Measurements from ENCODE around the gene PDE6B. TPM values are rescaled to one million over a fixed set of nuclear protein-coding genes. Genes with fewer than 3 reads are reported as not detected.

PDE6B gene
- total RNA-seq, 1 donor, result not detected

DNA sequence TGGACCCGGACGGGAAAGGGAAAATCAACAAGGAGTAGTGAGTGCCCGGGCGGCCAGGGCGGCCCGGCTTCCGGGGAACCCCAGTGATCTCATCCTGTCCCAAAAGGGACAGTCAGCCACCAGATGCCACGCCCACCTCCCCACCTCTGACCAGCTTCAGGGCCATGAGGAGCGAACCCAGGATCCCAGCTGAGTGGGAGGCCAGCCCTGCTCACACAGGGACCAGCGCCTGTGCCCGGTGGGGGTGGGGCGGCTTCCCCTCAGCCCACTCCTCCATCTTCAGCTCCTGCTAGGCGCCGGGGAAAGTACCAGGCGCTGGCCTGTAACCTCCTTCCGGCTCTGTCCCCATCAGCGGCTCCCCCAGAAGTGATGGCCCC, 55.2 kb downstream of the PDE6B start:
- no peaks in the 10 kb centered on the region for H3K36me3 ChIP-seq (ENCODE audit: insufficient read depth, low read length)
- H3K27me3 ChIP-seq (ENCODE audit: insufficient read depth, low read length), result no peaks in the 10 kb centered on the region
- peak overlapping the region; percentile 67 for H3K4me3 ChIP-seq (ENCODE audit: insufficient read depth, low read length)
- DNase-seq (ENCODE audit: insufficient read length, low spot score, missing footprints), result peak; percentile 95
- peaks cover 12% of the 10 kb centered on the region for H3K4me1 ChIP-seq (ENCODE audit: insufficient read depth, low read length)
- peaks cover 11% of the 10 kb centered on the region for H4K20me1 ChIP-seq (ENCODE audit: insufficient read depth, low read length)
- H3K4me2 ChIP-seq (ENCODE audit: insufficient read depth, low read length), result peak overlapping the region; percentile 79
- H3K27ac ChIP-seq (ENCODE audit: low read depth, low read length), result no peak overlapping the region
- no peaks in the 10 kb centered on the region for H3K9me3 ChIP-seq (ENCODE audit: low read depth, low read length)
- H3K79me2 ChIP-seq (ENCODE audit: insufficient read depth, low read length), result peaks cover 4% of the 10 kb centered on the region
- TF ChIP-seq, protein P1, sequence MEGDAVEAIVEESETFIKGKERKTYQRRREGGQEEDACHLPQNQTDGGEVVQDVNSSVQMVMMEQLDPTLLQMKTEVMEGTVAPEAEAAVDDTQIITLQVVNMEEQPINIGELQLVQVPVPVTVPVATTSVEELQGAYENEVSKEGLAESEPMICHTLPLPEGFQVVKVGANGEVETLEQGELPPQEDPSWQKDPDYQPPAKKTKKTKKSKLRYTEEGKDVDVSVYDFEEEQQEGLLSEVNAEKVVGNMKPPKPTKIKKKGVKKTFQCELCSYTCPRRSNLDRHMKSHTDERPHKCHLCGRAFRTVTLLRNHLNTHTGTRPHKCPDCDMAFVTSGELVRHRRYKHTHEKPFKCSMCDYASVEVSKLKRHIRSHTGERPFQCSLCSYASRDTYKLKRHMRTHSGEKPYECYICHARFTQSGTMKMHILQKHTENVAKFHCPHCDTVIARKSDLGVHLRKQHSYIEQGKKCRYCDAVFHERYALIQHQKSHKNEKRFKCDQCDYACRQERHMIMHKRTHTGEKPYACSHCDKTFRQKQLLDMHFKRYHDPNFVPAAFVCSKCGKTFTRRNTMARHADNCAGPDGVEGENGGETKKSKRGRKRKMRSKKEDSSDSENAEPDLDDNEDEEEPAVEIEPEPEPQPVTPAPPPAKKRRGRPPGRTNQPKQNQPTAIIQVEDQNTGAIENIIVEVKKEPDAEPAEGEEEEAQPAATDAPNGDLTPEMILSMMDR (IDR thresholded peaks at IDR 0.05; ENCODE audit: extremely low read depth, low read depth, low read length), result no peak
- H2AFZ ChIP-seq (ENCODE audit: low read length), result no peak overlapping the region

DNA sequence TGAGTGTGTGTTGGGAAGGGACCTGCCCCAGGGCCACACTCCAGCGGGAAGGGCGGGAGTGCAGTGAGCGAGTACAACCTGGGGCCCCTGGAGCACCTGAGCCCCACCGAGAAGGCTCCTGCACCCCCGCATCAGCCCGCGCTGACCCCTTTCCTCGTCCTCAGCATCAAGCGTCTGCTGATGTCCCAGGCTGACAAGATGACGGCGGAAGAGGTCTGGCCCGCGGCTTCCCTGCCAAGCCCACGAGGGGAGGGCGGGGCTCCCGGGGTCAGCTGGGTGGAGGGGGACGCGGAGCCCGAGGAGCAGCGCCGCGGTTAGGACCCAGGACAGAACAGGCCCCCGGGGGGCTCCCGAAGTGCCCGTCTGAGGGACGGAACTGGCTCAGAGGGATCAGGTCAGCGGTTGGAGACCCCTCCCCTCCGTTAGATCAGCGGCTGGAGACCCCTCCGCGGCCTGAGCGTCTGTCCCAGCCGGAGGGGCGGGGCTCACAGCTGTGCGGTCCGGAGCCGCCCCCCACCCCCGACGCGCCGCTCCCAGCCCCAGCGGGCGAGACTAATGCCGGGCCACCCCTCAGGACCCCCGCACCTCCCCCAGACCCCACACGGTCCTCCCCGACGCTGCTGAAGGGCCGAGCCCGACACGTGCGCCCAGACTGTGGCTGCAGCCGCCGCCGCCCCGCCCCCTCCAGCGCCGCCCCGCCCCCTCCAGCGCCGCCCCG, 55.7 kb downstream of the PDE6B start:
- H4K20me1 ChIP-seq (ENCODE audit: insufficient read depth, low read length), result peaks cover 11% of the 10 kb centered on the region
- H3K27ac ChIP-seq (ENCODE audit: low read depth, low read length), result no peak overlapping the region
- peak overlapping the region; percentile 35 for H2AFZ ChIP-seq (ENCODE audit: low read length)
- peak overlapping the region; percentile 79 for H3K4me2 ChIP-seq (ENCODE audit: insufficient read depth, low read length)
- no peaks in the 10 kb centered on the region for H3K27me3 ChIP-seq (ENCODE audit: insufficient read depth, low read length)
- peak; percentile 98 for DNase-seq (ENCODE audit: insufficient read length, low spot score, missing footprints)
- peaks cover 11% of the 10 kb centered on the region for H3K4me1 ChIP-seq (ENCODE audit: insufficient read depth, low read length)
- no peaks in the 10 kb centered on the region for H3K36me3 ChIP-seq (ENCODE audit: insufficient read depth, low read length)
- peak overlapping the region; percentile 67 for H3K4me3 ChIP-seq (ENCODE audit: insufficient read depth, low read length)
- H3K79me2 ChIP-seq (ENCODE audit: insufficient read depth, low read length), result no peaks in the 10 kb centered on the region
- H3K9me3 ChIP-seq (ENCODE audit: low read depth, low read length), result no peaks in the 10 kb centered on the region
- TF ChIP-seq, protein P1 (IDR thresholded peaks at IDR 0.05; ENCODE audit: extremely low read depth, low read depth, low read length), result no peak

DNA sequence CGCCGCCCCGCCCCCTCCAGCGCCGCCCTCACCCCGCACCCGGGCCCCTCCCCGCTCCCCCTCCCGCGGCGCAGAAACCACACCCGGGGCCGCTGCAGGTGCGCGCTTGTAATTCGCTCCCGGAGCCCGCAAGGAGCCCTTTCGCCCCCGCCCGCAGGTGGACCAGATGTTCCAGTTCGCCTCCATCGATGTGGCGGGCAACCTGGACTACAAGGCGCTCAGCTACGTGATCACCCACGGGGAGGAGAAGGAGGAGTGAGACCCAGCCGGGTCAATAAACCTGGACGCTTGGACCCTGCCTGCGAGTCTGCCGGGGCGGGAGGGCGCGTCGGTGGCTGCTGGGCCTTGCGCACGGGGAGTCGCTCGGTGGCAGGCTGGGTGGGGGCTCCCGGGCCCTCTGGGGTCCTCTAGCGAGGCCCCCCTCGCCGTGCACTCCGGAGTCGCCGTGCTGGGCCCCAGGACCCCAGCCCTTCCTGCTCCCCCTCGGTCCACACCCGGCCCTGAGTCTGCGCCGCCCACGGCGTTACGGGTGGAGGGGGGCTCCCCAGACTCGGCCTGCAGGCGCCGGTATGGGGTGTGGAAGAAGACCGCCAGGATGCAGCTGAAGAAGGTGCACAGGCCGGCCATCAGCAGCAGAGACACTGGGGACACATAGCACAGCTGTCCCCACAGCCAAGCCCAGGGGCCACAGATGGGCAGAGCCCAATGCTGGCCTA, 56.5 kb downstream of the PDE6B start:
- DNase-seq (ENCODE audit: insufficient read length, low spot score, missing footprints), result no peak
- Histone ChIP-seq H4K20me1 (ENCODE audit: insufficient read depth, low read length) (peaks cover 11% of the 10 kb centered on the region), H3K4me2 (ENCODE audit: insufficient read depth, low read length) (no peak overlapping the region), H3K9me3 (ENCODE audit: low read depth, low read length) (no peaks in the 10 kb centered on the region), H3K36me3 (ENCODE audit: insufficient read depth, low read length) (no peaks in the 10 kb centered on the region), H3K4me1 (ENCODE audit: insufficient read depth, low read length) (peaks cover 13% of the 10 kb centered on the region), H3K27ac (ENCODE audit: low read depth, low read length) (no peak overlapping the region), H3K4me3 (ENCODE audit: insufficient read depth, low read length) (no peak overlapping the region), H2AFZ (ENCODE audit: low read length) (no peak overlapping the region), H3K27me3 (ENCODE audit: insufficient read depth, low read length) (no peaks in the 10 kb centered on the region), H3K79me2 (ENCODE audit: insufficient read depth, low read length) (no peaks in the 10 kb centered on the region)
- TF ChIP-seq, protein P1 (IDR thresholded peaks at IDR 0.05; ENCODE audit: extremely low read depth, low read depth, low read length), result no peak

DNA sequence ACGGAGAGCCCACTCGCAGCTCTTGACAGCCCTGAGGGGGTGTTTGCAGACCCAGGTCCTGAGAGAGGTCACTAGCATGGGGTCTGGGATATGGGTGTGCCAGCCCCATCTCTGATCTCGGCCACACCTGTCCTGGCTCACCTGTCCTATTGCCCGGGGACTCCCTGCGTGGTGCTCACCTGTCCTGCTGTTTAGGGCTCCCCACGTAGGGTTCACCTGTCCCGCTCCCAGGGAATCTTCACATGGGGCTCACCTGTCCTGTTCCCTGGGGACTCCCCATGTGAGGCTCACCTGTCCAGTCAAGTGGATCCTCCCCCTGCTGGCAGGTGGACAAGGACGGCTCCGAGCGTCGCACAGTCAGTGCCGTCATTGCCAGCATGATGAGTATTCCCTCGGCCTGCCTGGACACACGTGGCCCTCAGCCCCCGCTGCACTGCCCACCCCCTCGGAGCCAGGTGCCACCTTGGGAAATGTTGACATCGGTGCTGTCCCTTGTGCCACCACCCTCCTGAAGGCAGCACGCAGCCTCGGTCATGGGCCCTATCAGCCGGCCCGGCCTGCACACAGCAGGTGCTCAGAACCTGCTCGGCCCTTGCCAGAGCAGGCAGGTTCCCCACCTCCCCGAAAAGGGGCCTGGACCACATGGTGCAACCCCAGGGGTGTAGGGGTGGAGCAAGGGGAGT, 57.3 kb downstream of the PDE6B start:
- Histone ChIP-seq H2AFZ (ENCODE audit: low read length) (no peak overlapping the region), H3K36me3 (ENCODE audit: insufficient read depth, low read length) (no peaks in the 10 kb centered on the region), H3K9me3 (ENCODE audit: low read depth, low read length) (no peaks in the 10 kb centered on the region), H4K20me1 (ENCODE audit: insufficient read depth, low read length) (peaks cover 11% of the 10 kb centered on the region), H3K4me3 (ENCODE audit: insufficient read depth, low read length) (no peak overlapping the region), H3K4me2 (ENCODE audit: insufficient read depth, low read length) (no peak overlapping the region), H3K27me3 (ENCODE audit: insufficient read depth, low read length) (no peaks in the 10 kb centered on the region), H3K27ac (ENCODE audit: low read depth, low read length) (no peak overlapping the region), H3K4me1 (ENCODE audit: insufficient read depth, low read length) (peaks cover 20% of the 10 kb centered on the region), H3K79me2 (ENCODE audit: insufficient read depth, low read length) (no peaks in the 10 kb centered on the region)
- TF ChIP-seq, protein P1 (IDR thresholded peaks at IDR 0.05; ENCODE audit: extremely low read depth, low read depth, low read length), result no peak
- no peak for DNase-seq (ENCODE audit: insufficient read length, low spot score, missing footprints)
